CD4-positive, alpha-beta T cell (primary cell): Measurements from ENCODE around the gene LCN9. TPM values are rescaled to one million over a fixed set of nuclear protein-coding genes. Genes with fewer than 3 reads are reported as not detected.

Experiments
- ATAC-seq: fragments of 200-7000 bp; cut with Tn5 transposase; one replicate; pipeline ENCODE4 v1.10.0; 2022; ENCODE audit warnings: mild to moderate bottlenecking; ENCODE audit not compliant: poor library complexity
- CTCF ChIA-PET: fragments of 350-600 bp; sonication (Branson Sonifier 250); formaldehyde crosslinking; loops from one replicate; lab custom pipeline; 2021; ENCODE audit warnings: antibody characterized with exemption, inconsistent platforms; lab: Charles Lee
- POLR2A ChIA-PET: fragments of 350-600 bp; sonication (Branson Sonifier 250); formaldehyde crosslinking; loops from one replicate; lab custom pipeline; 2021; ENCODE audit warnings: antibody characterized with exemption, inconsistent platforms; lab: Charles Lee
- DNase-seq, 14 experiments: peaks; one replicate each; pipeline ENCODE4 v3.0.0-alpha.2; 2013 to 2020; ENCODE audit warnings: mixed read lengths in 2 of 14
- H3K27ac ChIP-seq, 2 donors: one replicate each; pipeline versions ENCODE4 v1.5.1 to v1.7.0; 2013; ENCODE audit warnings: low read length in 2 of 2, low read depth in 1 of 2, mild to moderate bottlenecking in 1 of 2
- H3K27me3 ChIP-seq, 2 experiments: 1 replicate in 1 of 2; 2 replicates in 1 of 2; pipeline versions ENCODE4 v1.6.1 to v1.7.0; 2013; ENCODE audit warnings: low read length in 2 of 2, control low read depth in 1 of 2, mild to moderate bottlenecking in 1 of 2, moderate library complexity in 1 of 2; ENCODE audit not compliant: insufficient read depth in 2 of 2, control insufficient read depth in 1 of 2
- H3K36me3 ChIP-seq: one replicate; pipeline ENCODE4 v1.6.1; 2013; ENCODE audit warnings: low read length, control low read depth; ENCODE audit not compliant: insufficient read depth
- H3K4me1 ChIP-seq: one replicate; pipeline ENCODE4 v1.6.1; 2013; ENCODE audit warnings: low read length, control low read depth; ENCODE audit not compliant: insufficient read depth
- H3K4me3 ChIP-seq: one replicate; pipeline ENCODE4 v1.5.1; 2013; ENCODE audit warnings: mild to moderate bottlenecking, low read length, moderate library complexity
- H3K9me3 ChIP-seq, 2 experiments: 1 replicate in 1 of 2; 2 replicates in 1 of 2; pipeline versions ENCODE4 v1.6.1 to v1.7.0; 2013; ENCODE audit warnings: low read length in 2 of 2, mild to moderate bottlenecking in 2 of 2, control low read depth in 1 of 2, moderate library complexity in 1 of 2; ENCODE audit not compliant: control insufficient read depth in 1 of 2, insufficient read depth in 1 of 2
- H3K27ac Mint-ChIP-seq: one replicate; pipeline ENCODE4 v1.8.0; 2020; ENCODE audit warnings: mixed read lengths
- H3K27me3 Mint-ChIP-seq: one replicate; pipeline ENCODE4 v1.8.0; 2021; ENCODE audit warnings: mixed read lengths
- H3K36me3 Mint-ChIP-seq: one replicate; pipeline ENCODE4 v1.8.0; 2021; ENCODE audit warnings: low read depth, mixed read lengths
- H3K4me1 Mint-ChIP-seq: one replicate; pipeline ENCODE4 v1.8.0; 2021; ENCODE audit warnings: low read depth, mixed read lengths
- H3K4me3 Mint-ChIP-seq: one replicate; pipeline ENCODE4 v1.8.0; 2020; ENCODE audit warnings: mild to moderate bottlenecking, mixed read lengths
- H3K9me3 Mint-ChIP-seq: one replicate; pipeline ENCODE4 v1.8.0; 2020; ENCODE audit warnings: mixed read lengths
- CTCF ChIP-seq: fragments of 200-600 bp; IDR thresholded peaks from one replicate; pipeline ENCODE4 v1.8.0; 2022; ENCODE audit warnings: antibody characterized with exemption, mild to moderate bottlenecking
- intact Hi-C, 2 experiments: fragments of 100-400 bp; cut with DNase I in 1 of 2; cut with micrococcal nuclease in 1 of 2; formaldehyde crosslinking; loops; one replicate each; pipeline versions ENCODE4 v1.15.1 to v1.9.0; 2023 to 2025; cut with DNase I, micrococcal nuclease
- total RNA-seq, 174 experiments: library from RNA in 2 of 174; stranded (reverse) in 2 of 174; gene quantifications; one replicate each; pipeline ENCODE4 v1.2.3 and lab custom pipeline; 2021 to 2026

The LCN9 gene
- total RNA-seq, 2 experiments from 2014 or later, result not detected

GRCh38 chr9:135641745-135642144 is 21.4 kb upstream of the LCN9 start:
- Histone ChIP-seq H3K27me3 (peaks cover 0 to 7% of the 10 kb centered on the region in 2 experiments), H3K4me3 (no peak overlapping the region), H3K36me3 (no peaks in the 10 kb centered on the region), H3K4me1 (no peaks in the 10 kb centered on the region), H3K9me3 (peaks cover 7 to 15% of the 10 kb centered on the region in 2 experiments), H3K27ac (no peak overlapping the region)
- ChIA-PET CTCF (no interaction called here), POLR2A (no interaction called here)
- Mint-ChIP-seq H3K4me3 (no peak overlapping the region), H3K36me3 (no peaks in the 10 kb centered on the region), H3K27ac (no peak overlapping the region), H3K4me1 (no peaks in the 10 kb centered on the region), H3K9me3 (peaks cover 26% of the 10 kb centered on the region), H3K27me3 (peaks cover 43% of the 10 kb centered on the region)
- ATAC-seq (no peak), DNase-seq (no peak)
- intact Hi-C loops, result no loop called here
- TF ChIP-seq CTCF, result no peak

GRCh38 chr9:135644631-135645218 is 18.4 kb upstream of the LCN9 start:
- no peak overlapping the region for H3K4me3 Mint-ChIP-seq
- Histone ChIP-seq H3K27me3 (no peaks in the 10 kb centered on the region), H3K27ac (no peak overlapping the region), H3K4me3 (no peak overlapping the region), H3K36me3 (no peaks in the 10 kb centered on the region), H3K9me3 (peaks cover 20 to 33% of the 10 kb centered on the region in 2 experiments), H3K4me1 (no peaks in the 10 kb centered on the region)
- no peak overlapping the region for H3K27ac Mint-ChIP-seq
- DNase-seq (no peak), ATAC-seq (no peak)
- intact Hi-C loops, result no loop called here
- CTCF ChIA-PET, result no interaction called here
- no peak for TF ChIP-seq CTCF
- peaks cover 31% of the 10 kb centered on the region for H3K9me3 Mint-ChIP-seq
- POLR2A ChIA-PET, result no interaction called here
- peaks cover 24% of the 10 kb centered on the region for H3K27me3 Mint-ChIP-seq
- H3K4me1 Mint-ChIP-seq, result no peaks in the 10 kb centered on the region
- H3K36me3 Mint-ChIP-seq, result no peaks in the 10 kb centered on the region

- CTCF ChIA-PET, result no interaction called here
- Histone ChIP-seq H3K4me3 (no peak overlapping the region), H3K36me3 (no peaks in the 10 kb centered on the region), H3K9me3 (peaks cover 25 to 38% of the 10 kb centered on the region in 2 experiments), H3K4me1 (no peaks in the 10 kb centered on the region), H3K27ac (no peak overlapping the region), H3K27me3 (no peaks in the 10 kb centered on the region)
- Mint-ChIP-seq H3K27me3 (peaks cover 9% of the 10 kb centered on the region), H3K4me3 (no peak overlapping the region), H3K27ac (no peak overlapping the region), H3K36me3 (no peaks in the 10 kb centered on the region), H3K4me1 (no peaks in the 10 kb centered on the region), H3K9me3 (peaks cover 31% of the 10 kb centered on the region)
- no peak for TF ChIP-seq CTCF
- DNase-seq (no peak), ATAC-seq (no peak)
- POLR2A ChIA-PET, result no interaction called here
- intact Hi-C loops, result no loop called here
Measured at GRCh38 chr9:135647884-135648283, 15.2 kb upstream of the LCN9 start.
